Uterus (tissue), 4 donors: ENCODE data around the gene CDK3. TPM values are rescaled to one million over a fixed set of nuclear protein-coding genes. Genes with fewer than 3 reads are reported as not detected.

Experiments used
- DNase-seq, 2 donors: peaks; one replicate each; pipeline ENCODE4 v3.0.0-alpha.2; 2019 to 2020
- H3K27ac ChIP-seq, 2 donors: fragments of 200-600 bp; sonication (generic); 1 replicate in 1 of 2; 2 replicates in 1 of 2; pipeline ENCODE4 v1.5.1; 2016 to 2018
- H3K27me3 ChIP-seq, 2 donors: fragments of 200-600 bp; sonication (generic); one replicate each; pipeline ENCODE4 v1.5.1; 2018 to 2019; ENCODE audit warnings: control low read depth in 1 of 2
- H3K36me3 ChIP-seq, 2 donors: fragments of 200-600 bp; sonication (generic); one replicate each; pipeline ENCODE4 v1.5.1; 2019; ENCODE audit warnings: control low read depth in 1 of 2
- H3K4me1 ChIP-seq, 2 donors: fragments of 200-600 bp; sonication (generic); one replicate each; pipeline ENCODE4 v1.5.1; 2018 to 2019; ENCODE audit warnings: control low read depth in 1 of 2
- H3K4me3 ChIP-seq, 2 donors: fragments of 200-600 bp; sonication (generic); 1 replicate in 1 of 2; 2 replicates in 1 of 2; pipeline ENCODE4 v1.5.1; 2018 to 2019; ENCODE audit warnings: mild to moderate bottlenecking in 1 of 2
- H3K9me3 ChIP-seq, 2 donors: fragments of 200-600 bp; sonication (generic); one replicate each; pipeline ENCODE4 v1.5.1; 2019; ENCODE audit warnings: control low read depth in 1 of 2
- CTCF ChIP-seq, 4 experiments: fragments of 200-600 bp in 2 of 4; fragments of 450-650 bp in 2 of 4; sonication (generic) in 2 of 4; IDR thresholded peaks; one replicate each; pipeline ENCODE4 v1.5.1; 2016 to 2019; ENCODE audit warnings: antibody characterized with exemption in 4 of 4, mild to moderate bottlenecking in 2 of 4, moderate library complexity in 1 of 4
- POLR2A ChIP-seq, 2 donors: fragments of 450-650 bp; IDR thresholded peaks; one replicate each; pipeline ENCODE4 v1.6.1; 2016; ENCODE audit warnings: antibody characterized with exemption in 2 of 2, mild to moderate bottlenecking in 1 of 2, moderate library complexity in 1 of 2
- intact Hi-C: fragments of 100-400 bp; cut with DNase I; formaldehyde crosslinking; loops from one replicate; pipeline ENCODE4 v1.15.1; 2023; ENCODE audit warnings: low total_unique reads
- total RNA-seq, 4 donors: library from RNA; depleted of rRNA in 3 of 4; stranded (reverse); fragments of >200 nt in 3 of 4; gene quantifications; one replicate each; pipeline versions ENCODE4 v1.1.0 to v1.2.4, GENCODE V29; 2014 to 2023
- donor health status: DM: yes; HTN: yes; CAD: no.

CDK3 gene
- total RNA-seq, 4 donors from 2014 or later = 8.5 to 10.8 (median 9.6) TPM; not detected in 1

GRCh38 chr17:75994802-75995370 is 5.8 kb upstream of the CDK3 start:
- DNase-seq = no peak
- H3K36me3 ChIP-seq = no peaks in the 10 kb centered on the region
- no peak overlapping the region for H3K27ac ChIP-seq
- H3K4me3 ChIP-seq = no peak overlapping the region
- no peaks in the 10 kb centered on the region for H3K9me3 ChIP-seq
- H3K27me3 ChIP-seq = no peaks in the 10 kb centered on the region
- no peak for TF ChIP-seq CTCF (IDR thresholded peaks at IDR 0.05)
- TF ChIP-seq POLR2A (IDR thresholded peaks at IDR 0.05) = no peak
- H3K4me1 ChIP-seq = no peaks in the 10 kb centered on the region
- intact Hi-C loops = no loop called here

GRCh38 chr17:75995385-75995925 is 5.2 kb upstream of the CDK3 start:
- no peak for DNase-seq
- intact Hi-C loops = no loop called here
- no peaks in the 10 kb centered on the region for H3K36me3 ChIP-seq
- H3K4me3 ChIP-seq = no peak overlapping the region
- H3K27ac ChIP-seq = no peak overlapping the region
- no peak for TF ChIP-seq CTCF (IDR thresholded peaks at IDR 0.05)
- no peak for TF ChIP-seq POLR2A (IDR thresholded peaks at IDR 0.05)
- no peaks in the 10 kb centered on the region for H3K27me3 ChIP-seq
- H3K9me3 ChIP-seq = no peaks in the 10 kb centered on the region
- H3K4me1 ChIP-seq = no peaks in the 10 kb centered on the region

- no peaks in the 10 kb centered on the region for H3K27me3 ChIP-seq
- no peaks in the 10 kb centered on the region for H3K4me1 ChIP-seq
- H3K36me3 ChIP-seq = no peaks in the 10 kb centered on the region
- TF ChIP-seq POLR2A (IDR thresholded peaks at IDR 0.05) = no peak
- no peak for TF ChIP-seq CTCF (IDR thresholded peaks at IDR 0.05)
- H3K4me3 ChIP-seq = no peak overlapping the region
- H3K27ac ChIP-seq = no peak overlapping the region
- intact Hi-C loops = no loop called here
- H3K9me3 ChIP-seq = no peaks in the 10 kb centered on the region
- DNase-seq = no peak
Observed at GRCh38 chr17:75996665-75997590, 3.7 kb upstream of the CDK3 start.

GRCh38 chr17:75998327-75998795 is 2.3 kb upstream of the CDK3 start:
- TF ChIP-seq CTCF (IDR thresholded peaks at IDR 0.05) (no peak), POLR2A (IDR thresholded peaks at IDR 0.05) (no peak)
- Histone ChIP-seq H3K27ac (no peak overlapping the region), H3K9me3 (no peaks in the 10 kb centered on the region), H3K4me3 (no peak overlapping the region), H3K36me3 (no peaks in the 10 kb centered on the region), H3K4me1 (no peaks in the 10 kb centered on the region), H3K27me3 (no peaks in the 10 kb centered on the region)
- DNase-seq = no peak
- intact Hi-C loops = no loop called here
